A172 (cell line): ENCODE results near the gene TTC16. TPM values are rescaled to one million over a fixed set of nuclear protein-coding genes. Genes with fewer than 3 reads are reported as not detected.
A peak's percentile ranks its signal among the peaks of the same experiment; 100 is the strongest.

Experiments used
- DNase-seq: peaks from one replicate; pipeline ENCODE4 v3.0.0-alpha.2; 2015; ENCODE audit warnings: low spot score
- total RNA-seq: library from RNA; depleted of rRNA; stranded (reverse); fragments of >200 nt; shearing (Covaris generic); gene quantifications from 2 replicates; pipeline ENCODE4 v1.2.3, GENCODE V29; 2014

Gene TTC16
- total RNA-seq, 1 experiment from 2014 or later: 0.05 TPM

DNA sequence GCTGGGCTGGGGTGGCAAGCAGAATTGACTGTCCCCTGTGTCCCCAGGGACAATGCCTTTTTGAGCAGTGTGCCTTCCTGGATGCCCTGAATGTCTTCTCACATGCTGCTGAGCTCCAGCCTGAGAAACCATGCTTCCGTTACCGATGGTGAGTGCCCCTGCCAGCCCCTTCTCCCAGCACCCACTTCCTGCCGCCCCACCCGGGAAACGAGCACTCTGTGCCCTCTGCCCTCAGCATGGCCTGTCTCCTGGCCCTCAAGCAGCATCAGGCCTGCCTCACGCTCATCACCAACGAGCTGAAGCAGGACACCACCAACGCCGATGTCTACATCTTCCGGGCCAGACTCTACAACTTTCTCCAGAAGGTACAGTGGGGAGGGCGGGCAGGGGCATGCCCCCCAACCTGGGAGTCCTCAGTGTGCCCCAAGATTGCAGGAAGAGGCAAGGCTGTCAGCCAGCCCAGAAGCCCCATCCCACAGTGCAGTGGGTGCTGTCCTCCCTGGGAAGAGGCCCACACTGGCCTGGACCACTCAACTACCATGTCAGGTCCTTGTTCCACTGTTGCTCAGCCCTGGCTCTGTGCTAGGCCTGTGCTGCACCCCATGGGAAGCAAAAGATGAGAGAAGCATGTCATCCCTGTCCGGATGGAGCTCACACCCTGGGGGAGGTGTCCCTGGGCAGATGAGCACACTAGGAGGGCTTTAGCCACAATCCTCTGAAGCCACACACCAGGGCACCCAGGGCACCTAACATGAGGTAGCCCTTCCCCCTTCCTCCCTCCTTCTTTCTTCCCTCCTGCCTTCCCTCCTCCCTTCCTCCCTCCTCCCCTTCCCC lies 4.4 kb downstream of the TTC16 start:
- peak; percentile 39 for DNase-seq

DNA sequence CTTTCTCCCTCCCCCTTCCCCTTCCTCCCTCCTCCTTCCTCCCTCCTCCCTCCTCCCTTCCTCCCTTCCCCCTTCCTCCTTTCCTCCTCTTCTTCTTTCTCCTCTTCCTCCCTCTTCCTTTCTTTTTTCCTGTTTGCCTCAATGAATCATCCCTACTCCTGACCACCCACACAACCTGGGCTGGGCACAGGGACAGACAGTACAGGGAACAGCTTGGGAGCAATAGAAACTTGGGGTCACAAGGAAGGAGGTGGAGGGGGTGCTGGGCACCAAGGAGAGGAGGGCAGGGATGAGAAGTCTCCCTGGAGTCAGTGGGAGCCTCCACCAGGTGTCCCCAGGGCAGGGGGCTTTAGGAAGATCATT lies 5.0 kb downstream of the TTC16 start:
- DNase-seq: peak; percentile 49

DNA sequence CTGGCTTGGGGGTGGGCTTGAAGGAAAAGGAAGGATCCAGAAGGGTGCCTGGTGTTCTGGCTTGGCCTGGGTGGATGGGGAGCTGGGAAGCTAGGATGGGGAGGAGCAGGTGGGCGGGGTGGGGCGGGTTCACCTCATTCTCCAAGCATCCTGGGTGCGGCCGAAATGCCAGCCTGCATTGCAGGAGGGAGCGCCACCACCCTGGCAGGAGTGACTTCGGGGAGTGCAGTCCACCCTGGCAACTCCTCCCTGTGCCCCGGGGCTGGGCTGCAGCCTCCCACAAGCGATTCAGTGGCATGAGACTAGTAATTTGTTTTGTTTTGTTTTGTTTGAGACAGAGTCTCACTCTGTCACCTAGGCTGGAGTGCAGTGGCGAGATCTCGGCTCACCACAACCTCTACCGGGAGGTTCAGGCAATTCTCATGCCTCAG lies 5.5 kb downstream of the TTC16 start:
- DNase-seq: peak; percentile 95

DNA sequence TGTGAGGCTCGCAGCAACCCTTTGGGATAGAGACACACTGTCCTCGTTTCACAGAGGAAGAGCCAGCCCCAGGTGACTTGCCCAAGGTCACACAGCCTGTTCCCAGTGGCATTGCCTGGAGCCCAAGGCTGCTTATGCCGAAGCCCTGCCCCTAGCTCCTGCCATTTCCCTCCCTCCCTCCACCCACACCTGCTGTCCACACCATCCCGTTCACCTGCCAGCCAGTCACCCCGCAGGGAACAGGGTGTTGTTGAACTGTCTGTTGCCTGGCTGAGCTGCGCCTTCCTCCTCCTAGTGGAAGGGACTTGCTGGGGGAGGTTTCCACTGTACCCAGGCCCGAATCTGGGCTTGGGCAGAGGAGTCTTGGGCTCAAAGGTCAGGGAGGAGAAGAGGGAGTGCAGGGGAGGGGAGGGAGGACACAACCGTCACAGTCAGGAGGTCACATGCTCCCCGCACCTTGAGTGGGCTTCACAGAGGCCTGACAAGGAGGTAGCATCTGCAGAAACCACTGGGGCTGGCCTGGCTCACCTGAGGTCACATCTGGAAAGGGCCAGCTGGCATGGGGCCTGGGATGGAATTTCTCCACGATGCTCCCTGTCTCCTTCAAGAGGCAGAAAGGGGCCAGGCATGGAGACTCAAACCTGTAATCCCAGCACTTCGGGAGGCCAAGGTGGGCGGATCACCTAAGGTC lies 6.3 kb downstream of the TTC16 start:
- DNase-seq: no peak

DNA sequence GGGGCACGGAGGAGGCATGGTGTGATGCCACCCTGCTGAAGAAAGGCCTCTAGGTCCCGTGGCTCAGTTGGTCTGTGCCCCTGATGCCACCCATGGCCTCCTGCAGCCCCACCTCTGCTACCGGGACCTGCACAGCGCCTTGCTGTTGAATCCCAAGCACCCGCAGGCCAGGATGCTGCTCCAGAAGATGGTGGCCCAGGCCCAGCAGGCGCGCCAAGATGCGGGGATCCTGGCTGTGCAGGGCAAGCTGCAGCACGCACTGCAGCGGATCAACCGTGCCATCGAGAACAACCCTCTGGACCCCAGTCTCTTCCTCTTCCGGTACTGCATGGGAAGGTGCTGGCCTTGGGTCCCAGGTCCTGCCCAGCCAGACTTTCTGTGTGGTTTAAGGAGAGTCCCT lies 7.1 kb downstream of the TTC16 start:
- no peak for DNase-seq

DNA sequence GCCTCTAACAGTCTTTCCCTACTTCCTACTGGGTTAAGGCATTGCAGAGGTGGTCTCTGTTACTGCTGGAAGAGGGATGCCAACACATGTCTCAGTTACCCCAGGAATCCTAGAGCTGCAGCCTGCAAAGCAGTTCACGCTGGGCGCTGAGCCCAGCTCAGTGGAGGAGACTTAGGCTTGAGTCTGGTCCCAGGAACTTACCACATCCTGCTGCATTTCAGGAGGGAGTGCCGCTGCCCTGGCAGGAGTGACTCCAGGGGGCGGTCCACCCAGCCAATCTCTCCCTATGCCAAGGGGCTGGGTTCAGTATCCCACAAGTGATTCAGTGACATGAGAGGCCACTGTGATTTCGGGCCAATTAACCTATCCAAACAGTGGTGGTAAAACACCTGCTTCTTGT lies 7.6 kb downstream of the TTC16 start:
- DNase-seq: peak; percentile 94

DNA sequence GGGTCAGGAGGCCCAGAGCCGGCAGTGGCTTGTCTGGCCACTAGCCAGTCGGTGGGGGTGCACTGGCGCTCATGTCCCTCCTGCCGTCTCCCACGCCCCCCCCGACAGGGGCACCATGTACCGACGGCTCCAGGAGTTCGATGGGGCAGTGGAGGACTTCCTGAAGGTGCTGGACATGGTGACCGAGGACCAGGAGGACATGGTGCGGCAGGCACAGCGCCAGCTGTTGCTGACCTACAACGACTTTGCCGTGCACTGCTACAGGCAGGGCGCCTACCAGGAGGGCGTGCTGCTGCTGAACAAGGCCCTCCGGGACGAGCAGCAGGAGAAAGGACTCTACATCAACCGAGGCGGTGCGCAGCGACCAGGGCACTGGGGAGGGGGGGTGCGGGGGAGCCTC lies 8.1 kb downstream of the TTC16 start:
- DNase-seq: no peak

DNA sequence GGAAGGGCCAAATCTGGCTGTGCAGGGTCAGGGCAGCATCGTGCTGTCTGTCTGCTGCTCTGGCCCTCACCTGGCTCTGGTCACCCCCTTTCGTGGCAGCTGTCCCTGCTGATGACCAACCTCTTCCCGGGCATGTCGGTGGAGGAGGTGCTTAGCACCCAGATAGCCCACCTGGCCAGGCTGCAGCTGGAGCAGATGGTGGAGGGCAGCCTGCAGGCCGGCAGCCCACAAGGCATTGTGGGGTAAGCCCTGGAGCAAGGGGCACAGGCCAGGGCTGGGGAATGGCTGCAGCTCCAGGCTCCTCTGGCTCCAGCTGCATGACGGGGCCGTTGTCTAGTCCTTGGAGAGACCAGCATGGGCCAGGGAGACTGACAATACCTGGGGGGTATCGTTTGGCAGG lies 11.0 kb downstream of the TTC16 start:
- DNase-seq: no peak

DNA sequence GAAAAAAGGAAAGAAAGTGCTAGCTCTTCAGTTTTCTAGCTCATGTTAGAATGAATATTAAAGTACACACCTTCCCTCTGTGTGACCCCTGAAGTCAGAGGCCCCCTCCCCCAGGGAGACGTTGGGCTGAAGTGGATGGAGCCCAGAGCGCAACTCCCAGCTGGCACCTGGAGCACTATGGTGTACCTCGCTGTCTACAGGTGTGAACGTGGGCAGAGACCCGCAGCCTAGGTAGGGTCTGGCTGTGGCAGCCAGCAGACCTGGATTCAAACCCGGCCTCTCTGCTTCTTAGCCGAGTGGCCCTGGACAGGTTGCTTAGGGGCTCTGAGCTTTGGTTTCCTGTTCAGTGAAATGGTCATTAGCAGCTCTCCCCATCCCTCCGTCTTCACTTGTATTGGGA lies 12.9 kb downstream of the TTC16 start:
- no peak for DNase-seq

DNA sequence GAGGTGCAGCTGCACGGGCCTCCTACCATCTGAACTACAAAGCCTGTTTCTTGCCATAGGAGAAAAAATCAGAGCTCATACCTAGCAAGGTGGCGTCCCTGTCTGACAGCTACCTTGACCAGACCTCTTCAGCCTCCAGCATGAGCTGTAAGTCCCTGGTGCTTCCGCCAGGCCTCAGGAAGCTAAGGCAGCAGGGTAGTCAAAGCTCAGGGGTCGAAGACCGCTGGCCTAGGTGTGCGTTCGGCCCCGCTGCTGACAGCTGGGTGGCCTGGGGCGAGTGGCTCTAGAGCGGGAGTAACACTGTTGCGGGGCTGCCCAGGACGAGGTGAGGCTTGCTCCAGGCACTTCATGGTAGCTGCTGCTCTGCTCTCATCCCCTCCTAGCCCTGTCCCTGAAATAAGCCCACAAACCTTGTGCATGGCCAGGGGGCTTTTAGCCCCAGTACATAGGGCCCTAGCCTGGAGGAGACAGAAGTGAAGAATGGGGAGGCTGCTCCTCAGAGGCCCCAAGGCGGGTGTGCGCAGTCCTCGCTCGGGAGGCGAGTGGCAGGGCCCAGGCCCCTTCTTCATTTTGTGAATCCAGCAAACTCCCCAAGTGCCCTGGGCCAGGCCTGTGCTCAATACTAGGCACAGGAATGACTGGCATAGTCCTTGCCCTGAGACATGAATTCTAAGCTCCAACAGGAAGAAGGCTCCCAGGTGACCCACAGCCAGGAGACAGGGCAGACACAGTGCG lies 13.8 kb downstream of the TTC16 start:
- no peak for DNase-seq

DNA sequence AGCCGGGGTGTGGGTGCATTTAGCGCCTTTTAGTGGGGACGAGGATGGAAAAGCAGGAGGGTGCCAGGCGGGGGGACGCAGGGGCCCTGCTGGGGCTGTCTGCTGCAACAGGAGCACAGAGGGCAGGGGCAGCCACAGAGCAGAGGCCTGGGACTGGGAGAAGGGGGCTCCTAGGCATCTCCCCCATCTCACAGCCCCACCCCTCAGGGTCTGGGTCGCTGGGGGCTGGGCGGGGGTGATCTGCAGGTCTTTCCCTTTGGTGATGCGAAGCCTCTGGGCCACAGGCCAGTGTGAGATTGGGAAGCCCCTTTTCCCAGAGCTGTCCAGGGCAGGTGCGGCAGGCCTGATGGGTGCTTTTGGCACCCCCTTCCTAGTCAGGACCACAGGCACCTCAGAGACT lies 14.4 kb downstream of the TTC16 start:
- DNase-seq: no peak

DNA sequence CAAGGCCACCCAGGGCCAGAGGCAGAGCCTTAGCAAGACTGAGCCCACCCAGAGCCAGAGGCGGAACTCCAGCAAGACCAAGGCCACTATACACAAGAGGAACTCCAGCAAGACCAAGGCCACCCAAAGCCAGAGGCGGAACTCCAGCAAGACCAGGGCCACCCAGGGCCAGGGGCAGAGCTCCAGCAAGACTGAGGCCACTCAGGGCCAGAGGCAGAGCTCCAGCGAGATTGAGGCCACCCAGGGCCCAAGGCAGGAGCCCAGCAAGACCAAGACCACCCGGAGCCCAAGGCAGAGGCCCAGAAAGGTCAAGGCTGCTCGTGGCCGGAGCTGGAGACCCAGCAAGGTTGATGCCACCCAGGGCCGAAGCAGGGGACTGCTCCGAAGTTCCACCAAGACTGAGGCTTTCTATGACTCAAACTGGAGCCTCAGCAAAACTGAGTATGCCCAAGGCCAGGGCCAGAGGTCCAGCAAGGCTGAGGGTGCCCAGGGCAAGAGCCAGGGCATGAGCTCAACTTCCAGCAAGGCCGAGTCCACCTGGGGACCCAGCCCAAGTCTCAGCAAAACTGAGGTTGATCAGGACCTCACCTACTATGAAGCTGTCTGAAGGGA lies 15.0 kb downstream of the TTC16 start:
- DNase-seq: no peak

DNA sequence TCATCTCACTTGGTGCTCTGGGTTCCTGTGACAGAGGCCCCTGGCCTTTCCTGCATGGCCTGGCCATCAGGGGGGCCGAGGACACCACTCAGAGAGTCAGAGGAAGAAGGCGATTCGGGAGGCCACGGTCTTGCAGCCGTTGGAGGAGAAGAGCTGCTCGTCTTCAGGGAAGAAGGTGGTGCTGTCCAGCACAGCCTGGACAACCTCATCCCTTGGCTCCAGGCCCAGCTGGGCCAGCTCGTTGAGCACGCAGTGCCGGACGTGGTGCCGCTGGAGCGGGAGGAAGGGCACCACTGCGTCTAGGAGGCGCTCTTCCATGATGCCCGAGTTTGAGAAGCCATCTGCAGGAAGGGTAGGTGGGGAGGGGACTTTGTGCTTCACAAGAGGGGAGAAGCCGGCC lies 16.1 kb downstream of the TTC16 start:
- no peak for DNase-seq

DNA sequence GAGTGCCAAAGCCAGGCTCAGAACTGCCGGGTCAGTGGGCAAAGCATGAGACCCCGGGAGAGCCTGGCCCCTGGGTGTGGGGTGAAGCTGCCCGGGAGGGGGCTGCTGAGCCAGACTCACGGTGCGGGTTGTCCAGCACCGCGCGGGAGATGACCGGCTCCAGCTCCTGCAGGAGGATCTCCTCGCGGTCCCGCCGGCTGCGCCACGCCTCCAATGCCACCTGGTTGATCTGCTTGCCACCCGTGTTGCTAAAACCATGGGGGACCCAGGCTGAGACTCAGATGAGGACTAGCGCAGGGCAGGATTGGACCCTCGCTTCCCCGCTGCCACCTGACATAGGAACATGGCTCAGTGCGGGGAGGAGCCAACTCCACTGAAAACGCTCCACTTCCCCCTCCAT lies 16.6 kb downstream of the TTC16 start:
- DNase-seq: no peak

DNA sequence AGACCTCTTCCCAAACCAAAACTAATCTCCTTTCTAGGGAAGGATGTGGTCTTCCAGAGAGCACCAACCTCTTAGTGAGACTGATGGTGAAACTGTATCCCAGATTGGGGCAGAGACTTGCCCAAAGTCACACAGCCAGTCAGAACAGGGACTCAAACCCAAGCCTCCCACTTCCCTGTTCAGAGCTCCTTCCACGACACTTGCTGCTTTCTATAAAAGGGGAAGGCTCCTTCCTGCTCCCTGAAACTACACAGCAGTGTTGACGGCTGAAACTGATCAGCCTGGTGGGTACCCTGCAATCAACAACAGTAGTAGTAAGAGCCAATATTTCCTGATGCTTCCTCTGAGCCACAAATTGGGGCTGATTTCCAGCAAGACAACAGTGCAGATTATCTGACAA lies 17.7 kb downstream of the TTC16 start:
- no peak for DNase-seq

DNA sequence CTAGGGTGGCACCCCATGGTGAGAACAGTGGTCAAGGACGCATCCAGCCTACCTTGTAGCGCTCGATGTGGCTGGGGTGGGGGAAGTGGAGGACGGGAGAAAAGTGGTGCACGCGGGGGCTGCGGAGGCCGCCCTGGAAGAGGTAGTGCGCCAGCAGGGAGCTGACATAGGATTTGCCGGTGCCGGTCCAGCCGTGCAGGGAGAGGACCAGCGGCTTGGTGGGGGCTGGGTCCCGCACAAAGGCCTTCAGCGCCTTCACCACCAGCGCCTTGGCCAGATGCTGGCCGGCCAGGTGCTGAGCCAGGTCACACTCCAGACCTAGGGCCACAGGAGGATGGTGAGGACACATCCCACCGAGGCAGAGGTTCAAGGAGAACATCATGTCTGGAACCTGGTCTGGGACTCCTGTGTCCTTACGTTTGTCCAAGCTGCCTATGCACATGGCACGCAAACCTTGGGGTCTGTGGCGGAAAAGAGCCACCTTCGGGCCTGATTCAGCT lies 18.4 kb downstream of the TTC16 start:
- DNase-seq: no peak

DNA sequence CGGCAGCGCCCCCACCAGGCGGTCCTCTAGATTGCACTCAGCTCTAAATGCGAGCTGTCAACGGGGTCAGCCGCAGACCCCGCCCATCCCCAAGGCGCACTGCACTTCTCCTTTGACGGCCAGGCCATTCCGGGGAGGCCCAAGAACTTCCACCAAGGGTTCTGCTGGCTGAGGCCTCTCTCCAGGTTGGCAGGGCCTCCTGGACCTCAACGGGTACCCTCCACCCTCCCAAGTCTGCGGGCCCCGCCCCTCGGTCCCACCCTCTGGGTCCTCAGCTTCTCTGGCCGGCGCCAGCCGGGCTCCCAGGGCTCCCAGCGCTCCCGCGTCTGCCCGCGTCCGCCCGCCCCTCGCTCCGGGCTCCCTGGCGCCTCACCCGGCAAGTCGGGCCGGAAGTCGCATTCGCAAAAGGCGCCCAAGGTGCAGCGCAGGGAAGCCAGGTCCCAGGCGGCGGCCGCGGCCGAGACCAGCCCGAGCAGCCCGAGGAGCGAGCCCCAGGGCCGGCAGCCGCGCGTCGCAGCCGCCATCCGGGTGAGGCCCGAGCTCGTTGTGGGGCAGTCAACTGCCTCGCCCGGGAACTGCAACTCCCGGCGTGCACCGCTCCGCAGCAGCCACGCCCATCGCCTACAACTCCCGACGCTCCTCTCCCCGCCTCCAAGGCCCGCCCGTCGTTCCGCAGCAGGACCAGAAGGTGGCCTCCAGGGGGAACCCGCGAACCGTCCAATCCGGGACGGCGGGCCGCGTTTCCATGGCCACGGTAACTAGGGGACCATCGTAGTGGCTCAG lies 19.1 kb downstream of the TTC16 start, which contains the start of gene TOR2A:
Gene TOR2A (minus strand): TSS at position 548 of the 783 bp plus-strand sequence. CDS start 24 bp downstream, at position 524.
- peak; percentile 96 for DNase-seq

DNA sequence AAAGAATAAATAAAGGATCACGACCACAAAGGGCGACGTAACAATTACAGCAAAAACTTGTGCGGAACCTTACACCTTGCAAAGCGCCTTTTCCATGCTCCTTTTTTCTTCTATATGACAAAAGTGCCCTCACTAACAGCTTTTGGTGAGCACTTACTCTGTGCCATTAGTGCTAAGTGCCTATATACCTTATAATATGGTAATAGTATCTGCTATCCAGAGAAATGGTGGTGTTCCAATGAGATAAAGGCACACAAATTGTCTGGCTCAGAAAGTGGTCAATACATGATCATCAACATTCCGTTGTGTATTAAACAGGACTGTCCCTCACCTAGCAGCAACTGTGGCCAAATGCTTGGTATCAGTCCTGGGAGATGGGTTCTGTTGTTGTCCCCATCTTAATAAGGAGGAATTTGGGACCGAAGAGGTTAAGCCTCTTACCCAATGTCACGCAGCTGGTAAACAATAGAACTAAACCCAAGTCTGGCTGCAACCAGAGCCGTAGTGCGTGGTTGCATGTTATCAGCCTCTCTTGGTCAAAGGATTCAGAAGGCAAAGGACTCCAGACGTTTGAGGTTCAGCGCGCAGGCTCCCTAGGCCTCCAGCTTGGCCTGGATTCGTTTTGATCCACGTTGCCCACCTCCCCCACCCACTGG lies 19.8 kb downstream of the TTC16 start:
- DNase-seq: no peak

DNA sequence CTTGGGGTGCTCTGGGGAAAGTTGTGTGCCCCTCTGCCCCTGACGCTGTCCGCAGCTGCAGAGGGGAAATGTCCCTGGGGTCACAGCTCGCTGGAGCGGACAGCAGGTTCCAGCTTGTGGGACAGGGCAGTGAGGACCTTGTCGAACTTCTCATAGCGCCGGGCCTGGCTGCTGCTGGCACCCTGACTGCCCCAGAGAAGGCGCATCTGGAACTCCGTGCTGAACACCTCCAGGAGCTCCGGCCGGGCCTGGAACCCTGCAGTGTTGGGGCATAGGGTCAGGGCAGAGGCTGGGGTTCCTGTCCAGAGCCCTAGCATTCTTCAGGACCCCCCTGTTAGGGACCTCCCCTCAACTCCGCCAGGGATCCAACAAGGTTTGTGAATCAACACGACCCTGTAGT lies 22.8 kb downstream of the TTC16 start:
- no peak for DNase-seq

DNA sequence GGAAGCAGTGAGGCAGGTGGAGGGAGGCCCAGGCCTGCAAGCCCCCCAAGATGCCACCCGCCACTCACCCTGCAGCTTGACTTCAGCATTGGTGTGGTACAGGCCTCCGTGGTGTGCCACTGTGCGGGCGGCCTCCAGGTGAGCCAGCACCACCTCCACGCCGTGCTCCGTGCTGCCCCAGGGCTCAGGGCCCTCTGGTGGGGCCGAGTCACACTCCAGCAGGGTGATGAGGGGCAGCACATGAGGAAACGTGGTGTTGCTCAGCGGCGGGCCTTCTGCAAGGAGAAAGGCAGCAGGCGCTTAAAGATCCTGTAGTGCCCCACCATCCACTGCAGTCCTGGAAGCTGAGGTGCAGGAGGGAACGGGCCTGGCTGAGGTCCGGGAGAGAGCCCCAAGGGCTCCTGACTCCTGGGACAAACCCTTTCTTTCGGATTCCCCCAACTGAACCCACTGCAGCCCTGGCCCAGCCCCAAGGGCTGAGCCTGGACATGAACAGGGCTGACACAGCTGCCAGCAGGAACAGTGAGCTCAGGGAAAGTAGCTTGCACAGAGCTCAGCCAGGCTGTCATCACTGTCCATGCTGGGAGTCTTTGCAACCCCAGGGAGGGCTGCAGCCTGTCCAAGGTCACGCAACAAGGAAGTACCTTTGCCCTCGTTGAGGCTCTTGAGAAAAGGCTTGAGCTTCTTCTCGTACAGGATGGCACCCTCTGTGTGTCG lies 23.9 kb downstream of the TTC16 start:
- DNase-seq: no peak
